Ammon's horn (tissue), 1 donor: ENCODE data around the gene ANXA8.
A peak's percentile ranks its signal among the peaks of the same experiment; 100 is the strongest.
"Not testable (repeated sequence)": the region's sequence is repeated elsewhere in the genome, so short reads cannot be mapped to it uniquely, and the experiment has no call there.

ENCODE experiments used
- DNase-seq: peaks from one replicate; pipeline ENCODE4 v3.0.0-alpha.2; 2016; ENCODE audit warnings: low spot score

The ANXA8 gene

GRCh38 chr10:47462577-47463358 is 21.1 kb downstream of the ANXA8 start:
- not testable (repeated sequence) for DNase-seq

GRCh38 chr10:47461261-47461687 is 22.6 kb downstream of the ANXA8 start:
- not testable (repeated sequence) for DNase-seq

- no peak for DNase-seq
Observed at GRCh38 chr10:47458466-47459154, 25.3 kb downstream of the ANXA8 start.

- DNase-seq = no peak
Observed at GRCh38 chr10:47457826-47458225, 26.1 kb downstream of the ANXA8 start.

GRCh38 chr10:47457528-47457820 is 26.4 kb downstream of the ANXA8 start:
- no peak for DNase-seq

- no peak for DNase-seq
Observed at GRCh38 chr10:47456794-47457527, 27.0 kb downstream of the ANXA8 start.

- no peak for DNase-seq
Observed at GRCh38 chr10:47456079-47456785, 27.7 kb downstream of the ANXA8 start.

- not testable (repeated sequence) for DNase-seq
Observed at GRCh38 chr10:47455350-47456078, 28.4 kb downstream of the ANXA8 start.

GRCh38 chr10:47454780-47455058 is 29.2 kb downstream of the ANXA8 start:
- no peak for DNase-seq

GRCh38 chr10:47454008-47454779 is 29.7 kb downstream of the ANXA8 start:
- no peak for DNase-seq

- DNase-seq = no peak
Observed at GRCh38 chr10:47453141-47454007, 30.5 kb downstream of the ANXA8 start.

- DNase-seq = no peak
Observed at GRCh38 chr10:47452495-47453140, 31.3 kb downstream of the ANXA8 start.

GRCh38 chr10:47451998-47452494 is 31.9 kb downstream of the ANXA8 start:
- no peak for DNase-seq

GRCh38 chr10:47451273-47451997 is 32.5 kb downstream of the ANXA8 start:
- no peak for DNase-seq

GRCh38 chr10:47450442-47450841 is 33.5 kb downstream of the ANXA8 start:
- DNase-seq = no peak

GRCh38 chr10:47449979-47450378 is 33.9 kb downstream of the ANXA8 start:
- DNase-seq = no peak

GRCh38 chr10:47449102-47449978 is 34.6 kb downstream of the ANXA8 start:
- DNase-seq = peak; percentile 50

GRCh38 chr10:47447705-47448104 is 36.2 kb downstream of the ANXA8 start:
- DNase-seq = no peak
